Measurements from ENCODE around the gene CCDC170. TPM values are rescaled to one million over a fixed set of nuclear protein-coding genes. Genes with fewer than 3 reads are reported as not detected.
A peak's percentile ranks its signal among the peaks of the same experiment; 100 is the strongest.
"Not testable (repeated sequence)": the region's sequence is repeated elsewhere in the genome, so short reads cannot be mapped to it uniquely, and the experiment has no call there.

Gene CCDC170, protein sequence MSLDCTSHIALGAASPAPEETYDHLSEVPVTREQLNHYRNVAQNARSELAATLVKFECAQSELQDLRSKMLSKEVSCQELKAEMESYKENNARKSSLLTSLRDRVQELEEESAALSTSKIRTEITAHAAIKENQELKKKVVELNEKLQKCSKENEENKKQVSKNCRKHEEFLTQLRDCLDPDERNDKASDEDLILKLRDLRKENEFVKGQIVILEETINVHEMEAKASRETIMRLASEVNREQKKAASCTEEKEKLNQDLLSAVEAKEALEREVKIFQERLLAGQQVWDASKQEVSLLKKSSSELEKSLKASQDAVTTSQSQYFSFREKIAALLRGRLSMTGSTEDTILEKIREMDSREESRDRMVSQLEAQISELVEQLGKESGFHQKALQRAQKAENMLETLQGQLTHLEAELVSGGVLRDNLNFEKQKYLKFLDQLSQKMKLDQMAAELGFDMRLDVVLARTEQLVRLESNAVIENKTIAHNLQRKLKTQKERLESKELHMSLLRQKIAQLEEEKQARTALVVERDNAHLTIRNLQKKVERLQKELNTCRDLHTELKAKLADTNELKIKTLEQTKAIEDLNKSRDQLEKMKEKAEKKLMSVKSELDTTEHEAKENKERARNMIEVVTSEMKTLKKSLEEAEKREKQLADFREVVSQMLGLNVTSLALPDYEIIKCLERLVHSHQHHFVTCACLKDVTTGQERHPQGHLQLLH
- 2.4 TPM for total RNA-seq
- long read RNA-seq, full-length matches to known transcripts: 4 of 6 reads
- long read RNA-seq, partial matches to known transcripts: 0 of 6 reads
- long read RNA-seq, other reads (novel, unspliced or antisense): 2 of 6 reads

DNA sequence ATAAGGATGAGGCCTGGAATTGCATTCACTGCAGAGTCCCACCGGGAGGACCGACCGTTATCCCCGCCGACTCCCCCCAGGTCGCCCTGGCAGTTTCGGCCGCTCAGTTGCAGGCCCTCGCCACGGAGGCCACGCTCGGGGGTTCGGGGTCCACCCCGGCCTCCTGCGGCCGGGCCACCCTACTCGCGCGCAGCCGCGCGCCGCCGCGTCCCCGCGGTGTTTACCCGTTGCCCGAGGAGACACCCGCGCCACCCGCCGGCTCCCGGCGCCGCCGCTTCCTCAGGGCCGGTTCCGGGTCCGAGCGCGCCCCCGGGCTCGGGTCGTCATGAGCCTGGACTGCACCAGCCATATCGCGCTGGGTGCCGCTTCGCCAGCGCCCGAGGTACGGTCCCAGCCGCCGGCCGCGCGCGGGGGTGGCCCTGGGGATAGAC is at the start of gene CCDC170:
Gene CCDC170, plus strand, starts transcription at position 214 of the 431 bp plus-strand sequence. Its CDS starts 112 bp downstream, at position 326.
- DNase-seq (ENCODE audit: low spot score): no peak

DNA sequence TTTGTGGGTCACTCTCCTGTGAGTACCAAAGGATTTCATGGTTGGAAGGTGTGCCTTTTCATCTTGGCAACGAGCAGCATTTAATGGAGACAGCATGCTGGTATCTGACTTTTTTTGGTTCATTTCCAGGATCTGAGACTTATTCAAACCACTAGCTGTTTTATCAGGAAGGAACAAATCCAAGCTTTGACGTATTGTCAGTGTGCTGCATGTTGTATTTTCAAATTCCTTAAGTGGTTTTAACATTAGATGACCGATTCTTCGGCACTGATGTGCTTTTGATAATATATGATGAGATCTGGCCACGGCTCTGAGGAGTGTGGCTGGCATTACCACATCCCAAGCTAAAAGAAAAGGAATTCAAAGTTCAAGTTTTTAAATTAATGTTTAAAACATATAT is 48.3 kb upstream of the CCDC170 start:
- no peak for DNase-seq (ENCODE audit: low spot score)

DNA sequence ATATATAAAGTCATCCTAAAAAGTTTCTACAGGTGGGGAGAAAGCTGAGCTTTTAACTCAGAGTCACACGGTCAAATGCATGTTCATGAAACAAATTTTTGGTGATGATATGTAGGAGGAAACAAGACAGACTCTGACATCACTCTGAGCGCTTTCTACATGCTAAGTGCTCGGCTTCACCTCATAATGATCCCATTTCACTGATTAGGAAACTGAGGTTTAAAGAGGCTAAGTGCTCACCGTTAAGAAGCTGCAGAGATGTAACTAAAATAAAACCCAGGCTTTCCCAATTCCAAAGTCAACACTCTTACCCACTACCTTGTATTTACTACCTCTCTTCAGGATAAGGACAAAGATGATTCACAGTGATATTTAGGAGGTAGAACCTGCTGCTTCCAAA is 46.6 kb upstream of the CCDC170 start:
- no peak for DNase-seq (ENCODE audit: low spot score)

DNA sequence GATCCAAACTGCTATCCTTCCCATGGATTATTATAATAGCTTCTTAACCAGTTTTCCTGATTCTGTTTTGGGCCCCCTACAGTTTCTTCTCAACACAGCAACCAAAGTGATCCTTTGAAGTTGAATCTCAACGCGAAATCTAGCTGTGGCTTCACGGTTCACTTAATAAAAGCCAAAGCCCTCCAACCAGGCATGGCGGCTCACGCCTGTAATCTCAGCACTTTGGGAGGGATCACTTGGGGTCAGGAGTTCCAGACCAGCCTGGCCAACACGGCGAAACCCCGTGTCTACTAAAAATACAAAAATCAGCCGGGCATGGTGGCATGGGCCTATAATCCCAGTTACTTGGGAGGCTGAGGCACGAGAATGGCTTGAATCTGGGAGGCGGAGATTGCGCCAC is 45.2 kb upstream of the CCDC170 start:
- no peak for DNase-seq (ENCODE audit: low spot score)

DNA sequence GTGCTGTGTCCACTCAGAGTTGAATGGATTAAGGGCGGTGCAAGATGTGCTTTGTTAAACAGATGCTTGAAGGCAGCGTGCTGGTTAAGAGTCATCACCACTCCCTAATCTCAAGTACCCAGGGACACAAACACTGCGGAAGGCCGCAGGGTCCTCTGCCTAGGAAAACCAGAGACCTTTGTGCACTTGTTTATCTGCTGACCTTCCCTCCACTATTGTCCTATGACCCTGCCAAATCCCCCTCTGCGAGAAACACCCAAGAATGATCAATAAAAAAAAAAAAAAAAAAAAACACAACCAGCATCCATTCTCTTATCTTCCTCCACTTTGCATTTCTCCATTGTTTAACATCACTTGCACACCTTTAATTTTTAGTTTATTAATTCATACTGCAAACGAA is 42.9 kb upstream of the CCDC170 start:
- not testable (repeated sequence) for DNase-seq (ENCODE audit: low spot score)

DNA sequence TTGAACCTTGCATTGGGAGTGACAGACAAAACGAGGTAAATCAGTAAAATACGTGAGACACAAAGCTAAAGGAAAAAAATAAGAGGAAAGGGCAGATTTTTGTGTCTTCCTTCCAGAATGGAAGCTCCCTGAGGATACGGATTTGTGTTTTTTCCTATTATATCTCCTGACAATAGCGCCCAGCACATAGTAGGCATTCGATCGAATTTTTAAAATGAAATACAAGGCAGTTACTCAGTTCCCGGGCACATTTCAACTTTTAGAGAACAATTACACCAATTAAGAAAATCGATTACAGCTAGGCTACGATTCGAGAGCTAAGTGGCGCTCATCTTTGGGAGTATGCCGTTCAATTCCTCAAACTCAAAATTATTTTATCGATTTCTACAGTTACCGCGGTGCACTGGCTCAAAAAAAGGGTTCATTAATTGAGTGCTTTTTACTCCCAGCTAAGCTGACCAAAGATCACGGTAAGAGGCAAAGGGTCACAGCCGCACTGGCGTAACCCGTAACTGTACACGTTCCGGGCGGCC is 42.3 kb upstream of the CCDC170 start:
- DNase-seq (ENCODE audit: low spot score): no peak

DNA sequence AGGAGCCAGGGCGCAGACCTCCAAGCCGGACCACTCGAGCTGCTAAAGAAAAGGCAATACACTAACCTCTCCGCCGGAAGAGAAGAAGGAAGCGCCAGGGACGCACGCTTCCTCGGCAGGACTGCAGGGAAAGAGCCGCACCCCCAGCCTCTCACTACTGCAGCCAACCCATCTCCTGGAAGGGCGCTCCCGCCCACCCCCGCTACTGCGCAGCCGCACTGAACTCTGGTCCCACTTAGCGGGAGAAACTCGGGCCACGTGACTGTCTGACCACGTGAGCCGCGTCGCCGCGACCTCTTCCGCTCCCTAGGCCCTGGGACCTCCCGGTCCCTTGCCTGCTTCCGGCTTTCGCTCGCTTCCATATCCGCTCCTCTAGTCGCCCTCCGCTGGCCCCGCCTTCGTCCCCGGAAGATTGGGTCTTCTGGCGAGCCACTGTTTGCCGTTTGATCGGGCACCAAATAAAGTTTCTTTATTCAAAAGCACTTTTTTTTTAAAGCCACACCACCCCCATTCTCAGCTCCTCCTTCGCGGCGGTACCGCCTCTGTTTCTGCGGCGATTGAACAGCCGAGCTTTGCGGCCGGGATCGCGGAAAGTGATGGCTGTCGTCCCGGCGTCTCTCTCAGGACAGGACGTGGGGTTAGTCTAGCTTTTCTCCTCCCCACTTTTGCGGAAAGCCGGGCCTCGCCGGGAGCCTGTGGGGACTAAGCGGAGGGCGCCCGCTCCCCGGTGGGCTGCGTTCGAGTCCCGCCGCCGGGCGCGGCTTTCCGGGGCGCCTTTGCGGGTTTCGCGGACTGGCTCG is 41.7 kb upstream of the CCDC170 start, which contains the start of gene RMND1:
Gene RMND1, minus strand, starts transcription at position 177 of the 800 bp plus-strand sequence. CDS start 6,315 bp downstream, outside the sequence.
- DNase-seq (ENCODE audit: low spot score): peak; percentile 100

DNA sequence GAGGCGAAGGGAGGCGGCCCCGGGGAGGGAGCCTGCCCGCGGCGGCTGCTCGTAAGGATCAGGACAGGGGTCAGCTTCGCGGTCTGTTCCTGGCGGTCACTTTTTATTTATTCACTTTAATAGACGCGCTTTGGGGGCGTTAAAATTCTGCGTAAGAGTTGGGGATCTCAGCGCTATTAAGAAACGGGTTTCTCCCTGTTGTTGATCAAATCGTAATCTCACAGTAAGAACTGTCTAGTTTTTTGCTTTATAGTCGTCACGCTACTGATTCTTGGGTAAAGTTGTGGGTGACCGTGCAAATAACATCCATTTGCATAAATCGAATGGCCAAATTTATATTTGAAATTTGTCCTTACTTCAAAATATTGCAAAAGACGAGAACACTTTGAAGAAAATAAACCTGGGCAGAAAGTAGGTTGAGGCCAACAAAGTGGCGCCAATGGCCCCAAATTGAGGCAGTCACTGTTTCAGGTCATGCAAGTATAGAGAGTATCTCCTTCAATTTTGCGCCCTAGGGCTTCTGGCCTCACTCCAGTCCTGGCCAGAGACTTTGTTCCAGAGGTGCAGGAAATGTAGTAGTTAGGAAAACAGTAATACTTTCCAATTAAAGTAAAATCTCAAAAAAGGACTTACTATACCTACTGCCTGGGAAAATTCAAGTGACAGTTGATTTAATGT is 40.9 kb upstream of the CCDC170 start:
- DNase-seq (ENCODE audit: low spot score): no peak

DNA sequence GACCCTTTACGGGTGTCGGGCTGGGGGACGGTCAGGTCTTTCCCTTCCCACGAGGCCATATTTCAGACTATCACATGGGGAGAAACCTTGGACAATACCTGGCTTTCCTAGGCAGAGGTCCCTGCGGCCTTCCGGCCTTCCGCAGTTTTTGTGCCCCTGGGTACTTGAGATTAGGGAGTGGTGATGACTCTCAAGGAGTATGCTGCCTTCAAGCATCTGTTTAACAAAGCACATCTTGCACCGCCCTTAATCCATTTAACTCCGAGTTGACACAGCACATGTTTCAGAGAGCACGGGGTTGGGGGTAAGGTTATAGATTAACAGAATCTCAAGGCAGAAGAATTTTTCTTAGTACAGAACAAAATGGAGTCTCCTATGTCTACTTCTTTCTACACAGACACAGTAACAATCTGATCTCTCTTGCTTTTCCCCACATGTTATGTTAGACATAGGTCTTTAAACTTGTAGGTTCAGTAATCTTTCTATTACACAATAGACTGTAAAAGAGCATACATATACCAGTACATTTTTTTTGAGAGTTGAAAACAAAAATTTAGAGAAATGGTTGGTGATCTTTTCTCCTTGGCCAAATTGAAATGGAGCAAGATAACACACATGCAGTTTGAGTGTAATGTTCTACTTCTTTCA is 37.9 kb upstream of the CCDC170 start:
- DNase-seq (ENCODE audit: low spot score): not testable (repeated sequence)

DNA sequence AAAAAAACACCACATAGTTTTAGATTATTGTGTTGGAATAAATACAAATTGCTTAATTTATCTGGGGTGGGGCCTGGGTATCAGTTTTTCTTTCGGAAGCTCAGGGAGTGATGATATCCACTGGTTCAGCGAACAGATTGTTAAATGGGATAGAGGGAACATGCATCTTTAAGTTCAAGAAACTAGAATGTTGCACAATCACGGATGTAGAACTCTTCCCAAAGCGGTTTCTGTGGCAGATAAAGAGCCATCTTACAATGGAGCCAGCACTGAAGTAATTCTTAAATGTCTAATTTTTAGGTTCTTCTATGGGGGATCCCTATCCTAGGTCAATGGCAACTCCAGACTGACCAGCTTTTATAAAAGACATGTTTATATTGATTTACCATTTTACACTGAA is 32.1 kb upstream of the CCDC170 start:
- DNase-seq (ENCODE audit: low spot score): no peak

DNA sequence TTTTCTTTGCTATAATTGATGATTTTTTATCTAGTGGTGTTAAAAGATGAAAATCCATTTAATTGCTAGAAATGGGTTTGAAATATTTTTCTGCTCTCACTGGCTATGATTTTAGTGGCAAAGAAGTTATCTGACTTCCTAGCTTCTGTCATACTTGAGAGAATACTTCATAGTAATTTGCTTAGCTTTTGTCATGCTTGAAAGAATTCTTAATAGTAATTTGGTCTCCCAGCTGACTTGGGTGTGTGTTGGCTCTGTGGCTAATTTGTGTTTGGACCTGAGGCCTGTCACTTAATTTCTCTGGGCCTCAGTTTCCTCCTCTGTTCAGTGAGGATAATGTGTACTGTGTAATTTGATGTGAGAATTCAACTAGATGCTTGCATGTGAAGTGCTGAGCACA is 29.1 kb upstream of the CCDC170 start:
- no peak for DNase-seq (ENCODE audit: low spot score)

DNA sequence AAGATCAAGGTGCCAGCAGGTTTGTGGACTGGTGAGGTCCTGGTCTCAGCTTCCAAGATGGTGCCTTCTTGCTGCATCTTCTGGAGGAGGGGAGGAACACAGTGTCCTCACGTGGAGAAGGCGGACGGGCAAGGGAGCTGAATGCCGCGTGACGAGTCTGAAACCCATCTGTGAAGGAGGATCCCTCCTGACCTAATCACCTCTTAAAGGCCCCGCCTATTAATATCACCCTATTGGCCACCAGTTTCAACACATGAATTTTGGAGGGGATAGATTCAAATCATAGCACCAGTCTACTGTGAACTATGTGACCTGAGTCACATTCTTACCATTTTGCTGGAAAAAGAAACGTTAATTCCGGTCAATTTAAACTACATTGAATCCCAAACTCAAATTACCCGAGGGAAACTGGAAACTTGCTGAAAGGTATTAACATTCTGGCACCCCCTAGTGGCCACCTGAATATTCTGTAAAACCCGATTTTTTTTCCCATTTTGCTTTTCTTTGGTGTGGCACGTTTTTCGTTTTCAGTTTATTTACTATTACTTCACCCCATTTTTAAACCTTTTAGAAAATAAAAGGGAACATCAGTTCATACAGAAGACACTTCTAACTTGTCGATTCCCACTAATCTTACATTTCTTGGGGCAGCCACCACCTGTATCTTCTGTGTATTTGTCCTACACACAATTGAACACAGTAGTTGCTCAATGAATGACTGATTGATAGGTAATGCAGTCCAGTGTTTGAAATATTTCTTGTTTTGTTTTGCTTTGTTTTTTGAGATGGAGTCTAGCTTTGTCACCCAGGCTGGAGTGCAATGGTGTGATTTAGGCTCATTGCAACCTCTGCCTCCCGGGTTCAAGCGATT is 17.9 kb upstream of the CCDC170 start:
- DNase-seq (ENCODE audit: low spot score): no peak

DNA sequence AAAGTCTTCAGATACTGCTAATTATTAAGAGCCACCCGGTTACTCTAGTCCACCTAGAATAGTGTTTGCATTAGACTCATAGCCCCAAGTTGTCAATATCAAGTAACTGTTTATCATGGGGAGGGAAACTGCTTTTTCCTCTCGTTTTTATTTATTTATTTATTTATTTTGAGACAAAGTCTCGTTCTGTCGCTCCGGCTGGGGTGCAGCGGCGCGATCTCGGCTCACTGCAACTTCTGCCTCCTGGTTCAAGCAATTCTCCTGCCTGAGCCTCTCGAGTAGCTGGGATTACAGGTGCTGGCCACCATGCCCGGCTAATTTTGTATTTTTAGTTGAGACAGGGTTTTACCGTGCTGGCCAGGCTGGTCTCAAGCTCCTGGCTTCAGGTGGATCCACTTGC is 16.1 kb upstream of the CCDC170 start:
- no peak for DNase-seq (ENCODE audit: low spot score)

DNA sequence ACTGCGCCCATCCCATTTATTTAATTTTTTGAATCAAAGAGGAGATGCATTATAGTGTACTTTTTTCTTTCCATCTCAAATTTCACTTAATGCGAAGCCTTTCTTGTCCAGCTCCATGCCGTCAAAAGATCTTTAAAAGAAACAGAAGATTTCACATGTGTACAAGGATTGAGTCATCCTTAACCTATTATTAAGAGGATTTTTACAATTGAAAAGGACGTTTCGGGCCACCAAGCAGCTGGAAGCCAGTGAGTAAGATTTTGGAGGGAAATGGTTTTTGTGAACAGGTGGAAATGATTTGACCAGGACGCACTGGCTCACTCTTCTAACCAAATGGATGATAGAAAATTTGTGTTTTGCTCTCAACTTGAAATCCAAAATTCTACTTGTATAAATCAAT is 15.1 kb upstream of the CCDC170 start:
- DNase-seq (ENCODE audit: low spot score): no peak

DNA sequence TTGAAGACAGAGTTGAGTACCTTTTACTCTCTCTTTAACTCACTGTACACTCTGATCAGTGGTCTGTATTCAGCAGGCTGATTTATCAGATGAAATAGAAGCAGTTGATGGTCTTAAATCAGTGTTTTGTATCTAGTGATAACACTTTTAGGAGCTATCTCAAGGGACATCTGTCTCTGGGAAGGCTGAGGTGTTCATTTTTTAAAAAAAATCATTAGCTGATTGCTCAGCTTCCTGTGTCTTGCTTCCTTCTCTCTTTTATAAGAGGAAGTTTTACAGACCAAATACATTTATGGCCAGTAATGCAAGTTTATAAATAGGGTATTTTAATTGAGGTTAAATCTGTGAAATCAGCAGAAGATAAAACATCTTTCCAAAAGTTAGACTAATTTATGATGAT is 12.0 kb upstream of the CCDC170 start:
- DNase-seq (ENCODE audit: low spot score): no peak

DNA sequence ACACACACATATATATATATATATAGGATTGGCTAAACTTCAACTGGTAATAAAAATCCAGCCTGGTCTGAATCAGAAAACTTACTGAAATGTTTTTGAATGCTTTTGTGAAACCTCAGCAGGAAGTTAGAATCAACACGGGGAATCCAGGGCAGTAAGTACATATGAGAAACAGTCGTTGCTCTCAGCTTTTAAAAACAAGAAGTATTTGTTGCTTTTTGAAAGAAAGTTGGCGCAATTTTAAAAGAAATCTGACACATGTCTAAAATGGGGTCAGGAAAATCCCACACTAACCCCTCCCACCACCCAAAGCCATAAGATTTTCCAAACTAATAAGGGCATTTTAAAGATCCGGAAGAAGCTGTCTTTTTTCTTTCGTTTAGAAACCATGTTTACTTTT is 11.5 kb upstream of the CCDC170 start:
- DNase-seq (ENCODE audit: low spot score): no peak

DNA sequence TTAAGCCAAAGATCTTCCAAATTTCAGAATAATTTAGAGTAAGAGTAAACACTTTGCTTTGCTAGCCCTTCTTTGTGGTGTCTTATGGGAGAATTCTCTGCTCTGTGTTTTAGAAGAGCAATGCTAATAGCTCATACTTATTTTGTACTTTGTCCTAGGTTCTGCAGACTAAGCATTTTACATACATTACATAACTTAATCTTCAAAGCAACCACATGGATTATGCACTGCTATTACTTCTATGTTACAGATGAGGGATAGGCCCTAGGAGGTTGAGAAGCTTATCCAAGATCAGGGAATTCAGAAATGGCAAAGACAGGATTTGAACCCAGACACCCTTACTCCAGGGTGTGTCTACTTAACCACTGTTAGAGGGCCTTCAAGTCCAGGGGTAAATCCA is 9.8 kb upstream of the CCDC170 start:
- DNase-seq (ENCODE audit: low spot score): no peak

DNA sequence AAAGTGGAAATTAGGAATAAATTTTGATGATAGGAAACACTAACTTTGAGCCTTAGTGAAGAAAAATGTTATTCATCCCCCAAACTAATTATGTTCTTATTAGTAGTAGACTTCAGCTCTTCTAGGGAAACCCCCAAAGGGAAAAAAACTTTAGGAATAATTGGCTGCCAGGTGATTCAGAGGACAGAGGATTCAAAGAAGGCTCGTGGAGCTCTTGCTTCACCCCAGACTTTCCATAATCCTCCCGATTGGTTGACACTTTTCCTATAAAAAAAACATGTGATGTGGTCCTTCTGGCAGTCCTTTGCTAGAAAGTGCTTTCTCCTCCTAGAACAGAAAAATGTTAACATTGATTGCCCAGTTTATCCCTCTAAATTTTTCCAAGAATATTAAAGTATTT is 5.6 kb upstream of the CCDC170 start:
- no peak for DNase-seq (ENCODE audit: low spot score)

DNA sequence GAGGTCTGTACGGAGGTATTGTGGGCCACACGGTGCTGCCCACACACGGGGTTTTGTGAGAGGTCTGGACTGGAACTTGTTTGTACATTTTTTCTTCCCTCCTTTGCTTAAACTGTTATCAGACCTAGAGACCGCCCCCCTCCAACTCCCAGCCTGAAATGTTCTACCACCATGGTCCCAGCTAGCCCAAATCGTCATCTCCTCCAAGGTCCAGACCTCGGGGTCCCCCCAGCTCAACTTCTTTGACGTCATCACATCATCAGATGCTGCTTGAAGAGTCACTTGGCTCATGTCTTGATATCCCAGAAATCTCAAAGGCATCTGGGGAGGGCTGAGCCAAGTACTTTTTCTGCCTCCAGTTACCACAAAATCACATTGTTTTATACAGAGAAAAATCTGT is 2.8 kb upstream of the CCDC170 start:
- DNase-seq (ENCODE audit: low spot score): no peak

Measured in mesenteric fat pad (tissue), 1 donor.